Loucy (cell line): ENCODE measurements around the gene NIPBL.

Experiments used
- H2AFZ ChIP-seq: fragments of 200-600 bp; sonication (generic); 2 replicates; pipeline ENCODE4 v1.6.0; 2016; ENCODE audit warnings: antibody characterized with exemption, mild to moderate bottlenecking, low read length, moderate library complexity
- H3F3A ChIP-seq: fragments of 200-600 bp; 2 replicates; pipeline ENCODE4 v1.6.0; 2016; ENCODE audit warnings: antibody characterized with exemption, low read depth, mild to moderate bottlenecking
- H3K27me3 ChIP-seq: fragments of 200-600 bp; sonication (generic); 2 replicates; pipeline ENCODE4 v1.6.1; 2014; ENCODE audit warnings: low read length, mild to moderate bottlenecking; ENCODE audit not compliant: insufficient read depth, poor library complexity, severe bottlenecking
- H3K36me3 ChIP-seq: fragments of 200-600 bp; sonication (generic); 2 replicates; pipeline ENCODE4 v1.6.1; 2016; ENCODE audit warnings: low read length; ENCODE audit not compliant: insufficient read depth
- H3K4me1 ChIP-seq: fragments of 200-600 bp; sonication (generic); 2 replicates; pipeline ENCODE4 v1.5.1; 2014; ENCODE audit warnings: low read length, mild to moderate bottlenecking; ENCODE audit not compliant: insufficient read depth, poor library complexity, severe bottlenecking
- H3K4me2 ChIP-seq: fragments of 200-600 bp; sonication (generic); 2 replicates; pipeline ENCODE4 v1.6.0; 2014; ENCODE audit warnings: antibody characterized with exemption, low read length, low read depth, mild to moderate bottlenecking; ENCODE audit not compliant: poor library complexity, severe bottlenecking
- H3K4me3 ChIP-seq: fragments of 200-600 bp; sonication (generic); 2 replicates; pipeline ENCODE4 v1.5.1; 2014; ENCODE audit warnings: low read length, mild to moderate bottlenecking, mixed read lengths; ENCODE audit not compliant: poor library complexity, severe bottlenecking
- H3K79me2 ChIP-seq: fragments of 200-600 bp; sonication (generic); 2 replicates; pipeline ENCODE4 v1.6.1; 2014; ENCODE audit warnings: low read length; ENCODE audit not compliant: insufficient read depth
- H3K9ac ChIP-seq: fragments of 200-600 bp; sonication (generic); 2 replicates; pipeline ENCODE4 v1.6.0; 2014; ENCODE audit warnings: mild to moderate bottlenecking, low read depth, low read length, moderate library complexity; ENCODE audit not compliant: poor library complexity, severe bottlenecking
- H3K9me2 ChIP-seq: fragments of 200-600 bp; sonication (generic); replicated peaks from 2 replicates; pipeline ENCODE4 v1.6.1; 2016; ENCODE audit warnings: low read depth, low read length, mixed read lengths
- H3K9me3 ChIP-seq: fragments of 200-600 bp; sonication (generic); 2 replicates; pipeline ENCODE4 v1.6.1; 2014; ENCODE audit warnings: mild to moderate bottlenecking, antibody characterized with exemption, low read length, low read depth; ENCODE audit not compliant: insufficient read depth
- H4K20me1 ChIP-seq: fragments of 200-600 bp; sonication (generic); 2 replicates; pipeline ENCODE4 v1.6.0; 2014; ENCODE audit warnings: antibody characterized with exemption, low read length, mild to moderate bottlenecking; ENCODE audit not compliant: insufficient read depth, poor library complexity, severe bottlenecking
- CTCF ChIP-seq: fragments of 200-600 bp; sonication (generic); conservative IDR thresholded peaks from 2 replicates; pipeline ENCODE4 v1.5.1; 2014; ENCODE audit warnings: mild to moderate bottlenecking, antibody characterized with exemption, low read length
- EZH2phosphoT487 ChIP-seq: fragments of 200-600 bp; IDR thresholded peaks from 2 replicates; pipeline ENCODE4 v1.6.1; 2018; ENCODE audit warnings: antibody characterized with exemption, mild to moderate bottlenecking, moderate library complexity, borderline replicate concordance

NIPBL gene

GRCh38 chr5:37034955-37035354, 158.4 kb downstream of the NIPBL start:
- Histone ChIP-seq H2AFZ (no peak overlapping the region), H3K4me2 (no peak overlapping the region), H3K4me1 (peaks cover 3% of the 10 kb centered on the region), H3K27me3 (no peaks in the 10 kb centered on the region), H3K79me2 (no peaks in the 10 kb centered on the region), H3F3A (no peaks in the 10 kb centered on the region), H3K9me3 (no peaks in the 10 kb centered on the region), H3K36me3 (peaks cover 39% of the 10 kb centered on the region; the same call in 1 of the 2 replicates), H3K4me3 (no peak overlapping the region), H4K20me1 (no peaks in the 10 kb centered on the region), H3K9ac (no peak overlapping the region), H3K9me2 (no peaks in the 10 kb centered on the region)
- TF ChIP-seq CTCF (no peak), EZH2phosphoT487 (no peak)

- no peaks in the 10 kb centered on the region for H3K27me3 ChIP-seq
- TF ChIP-seq EZH2phosphoT487 (no peak), CTCF (no peak)
- H3K4me3 ChIP-seq, result no peak overlapping the region
Observed at GRCh38 chr5:37037840-37038239, 161.3 kb downstream of the NIPBL start.

GRCh38 chr5:37039824-37040223, 163.3 kb downstream of the NIPBL start:
- H3K79me2 ChIP-seq, result no peaks in the 10 kb centered on the region
- TF ChIP-seq EZH2phosphoT487 (no peak), CTCF (no peak)
- H3K9me2 ChIP-seq, result no peaks in the 10 kb centered on the region
- H3K4me2 ChIP-seq, result no peak overlapping the region
- H3F3A ChIP-seq, result no peaks in the 10 kb centered on the region
- H3K4me1 ChIP-seq, result peaks cover 3% of the 10 kb centered on the region
- no peaks in the 10 kb centered on the region for H4K20me1 ChIP-seq
- H3K27me3 ChIP-seq, result no peaks in the 10 kb centered on the region
- no peak overlapping the region for H3K9ac ChIP-seq
- H2AFZ ChIP-seq, result no peak overlapping the region
- H3K9me3 ChIP-seq, result no peaks in the 10 kb centered on the region
- peaks cover 35% of the 10 kb centered on the region; the same call in 1 of the 2 replicates for H3K36me3 ChIP-seq
- no peak overlapping the region for H3K4me3 ChIP-seq

More at GRCh38 chr5:37037840-37038239, 161.3 kb downstream of the NIPBL start:
- H3K9ac ChIP-seq, result no peak overlapping the region
- H3K36me3 ChIP-seq, result peaks cover 34% of the 10 kb centered on the region; the same call in 1 of the 2 replicates
- no peaks in the 10 kb centered on the region for H3F3A ChIP-seq
- H3K79me2 ChIP-seq, result no peaks in the 10 kb centered on the region
- no peak overlapping the region for H2AFZ ChIP-seq
- no peaks in the 10 kb centered on the region for H3K9me3 ChIP-seq
- peaks cover 3% of the 10 kb centered on the region for H3K4me1 ChIP-seq
- no peaks in the 10 kb centered on the region for H4K20me1 ChIP-seq
- no peak overlapping the region for H3K4me2 ChIP-seq
- no peaks in the 10 kb centered on the region for H3K9me2 ChIP-seq
